MM.1S (cell line): ENCODE measurements around the gene GNG5.

Experiments used
- DNase-seq: peaks from one replicate; pipeline ENCODE4 v3.0.0-alpha.2; 2015
- H2AFZ ChIP-seq: fragments of 300-600 bp; sonication (generic); 2 replicates; pipeline ENCODE4 v1.6.0; 2016; ENCODE audit warnings: antibody characterized with exemption, low read length
- H3F3A ChIP-seq: fragments of 300-600 bp; sonication (generic); 2 replicates; pipeline ENCODE4 v1.6.1; 2016; ENCODE audit warnings: mild to moderate bottlenecking, antibody characterized with exemption, low read length, moderate library complexity, mixed read lengths; ENCODE audit not compliant: insufficient read depth
- H3K27ac ChIP-seq: fragments of 300-600 bp; sonication (generic); 2 replicates; pipeline ENCODE4 v1.5.1; 2016; ENCODE audit warnings: mild to moderate bottlenecking, low read length
- H3K27me3 ChIP-seq: fragments of 300-600 bp; sonication (generic); replicated peaks from 2 replicates; pipeline ENCODE4 v1.6.0; 2016; ENCODE audit warnings: low read length; ENCODE audit not compliant: insufficient read depth
- H3K36me3 ChIP-seq: fragments of 300-600 bp; sonication (generic); replicated peaks from 2 replicates; pipeline ENCODE4 v1.6.1; 2016; ENCODE audit warnings: mild to moderate bottlenecking, low read length, mixed read lengths; ENCODE audit not compliant: insufficient read depth
- H3K4me1 ChIP-seq: fragments of 300-600 bp; sonication (generic); 2 replicates; pipeline ENCODE4 v1.6.1; 2016; ENCODE audit warnings: low read length, mixed read lengths
- H3K4me2 ChIP-seq: fragments of 300-600 bp; sonication (generic); 2 replicates; pipeline ENCODE4 v1.6.0; 2016; ENCODE audit warnings: low read depth, low read length
- H3K4me3 ChIP-seq: fragments of 300-600 bp; sonication (generic); 2 replicates; pipeline ENCODE4 v1.5.1; 2016; ENCODE audit warnings: low read length, mixed read lengths
- H3K79me2 ChIP-seq: fragments of 300-600 bp; sonication (generic); 2 replicates; pipeline ENCODE4 v1.6.1; 2016; ENCODE audit warnings: mixed run types, low read length, mixed read lengths
- H3K9ac ChIP-seq: fragments of 300-600 bp; sonication (generic); 2 replicates; pipeline ENCODE4 v1.6.1; 2016; ENCODE audit warnings: low read length, mixed read lengths
- H3K9me2 ChIP-seq: fragments of 300-600 bp; sonication (generic); replicated peaks from 2 replicates; pipeline ENCODE4 v1.6.1; 2016; ENCODE audit warnings: mild to moderate bottlenecking, low read length, mixed read lengths; ENCODE audit not compliant: insufficient read depth
- H3K9me3 ChIP-seq: fragments of 300-600 bp; sonication (generic); replicated peaks from 2 replicates; pipeline ENCODE4 v1.6.1; 2016; ENCODE audit warnings: mild to moderate bottlenecking, low read length, mixed read lengths; ENCODE audit not compliant: insufficient read depth
- H4K20me1 ChIP-seq: fragments of 300-600 bp; sonication (generic); 2 replicates; pipeline ENCODE4 v1.6.1; 2016; ENCODE audit warnings: mild to moderate bottlenecking, low read length, moderate library complexity, mixed read lengths; ENCODE audit not compliant: insufficient read depth
- CTCF ChIP-seq: fragments of 300-600 bp; sonication (generic); IDR thresholded peaks from 2 replicates; pipeline ENCODE4 v1.5.1; 2016; ENCODE audit warnings: antibody characterized with exemption, low read length, mixed read lengths
- EZH2 ChIP-seq: fragments of 300-600 bp; sonication (generic); optimal IDR thresholded peaks from 2 replicates; pipeline ENCODE3; 2017; ENCODE audit warnings: low read depth, mild to moderate bottlenecking, antibody characterized with exemption, low read length, mixed read lengths
- EZH2phosphoT487 ChIP-seq: fragments of 300-600 bp; sonication (generic); IDR thresholded peaks from 2 replicates; pipeline ENCODE4 v1.6.1; 2018; ENCODE audit warnings: antibody characterized with exemption, low read length

GNG5 gene

GRCh38 chr1:84524590-84524989 is 18.2 kb upstream of the GNG5 start:
- no peak overlapping the region for H3K4me2 ChIP-seq
- H3K27ac ChIP-seq = no peak overlapping the region
- no peaks in the 10 kb centered on the region for H3F3A ChIP-seq
- no peak overlapping the region for H3K4me3 ChIP-seq
- H3K9me3 ChIP-seq = no peaks in the 10 kb centered on the region
- no peaks in the 10 kb centered on the region for H3K79me2 ChIP-seq
- H3K27me3 ChIP-seq = no peaks in the 10 kb centered on the region
- no peak overlapping the region for H3K9ac ChIP-seq
- TF ChIP-seq CTCF (no peak), EZH2phosphoT487 (no peak), EZH2 (no peak)
- no peaks in the 10 kb centered on the region for H3K36me3 ChIP-seq
- no peaks in the 10 kb centered on the region for H3K4me1 ChIP-seq
- DNase-seq = no peak
- no peaks in the 10 kb centered on the region for H3K9me2 ChIP-seq
- no peaks in the 10 kb centered on the region for H4K20me1 ChIP-seq
- H2AFZ ChIP-seq = no peak overlapping the region

- no peak overlapping the region for H2AFZ ChIP-seq
- H3K27ac ChIP-seq = no peak overlapping the region
- H3K27me3 ChIP-seq = no peaks in the 10 kb centered on the region
- DNase-seq = no peak
- no peaks in the 10 kb centered on the region for H3K4me1 ChIP-seq
- no peaks in the 10 kb centered on the region for H3K9me3 ChIP-seq
- H3K79me2 ChIP-seq = no peaks in the 10 kb centered on the region
- H4K20me1 ChIP-seq = no peaks in the 10 kb centered on the region
- H3K9me2 ChIP-seq = no peaks in the 10 kb centered on the region
- H3K9ac ChIP-seq = no peak overlapping the region
- no peak overlapping the region for H3K4me3 ChIP-seq
- peaks cover 10% of the 10 kb centered on the region; the same call in 1 of the 2 replicates for H3F3A ChIP-seq
- no peaks in the 10 kb centered on the region for H3K36me3 ChIP-seq
- TF ChIP-seq EZH2 = no peak
- TF ChIP-seq CTCF = no peak
- no peak for TF ChIP-seq EZH2phosphoT487
- no peak overlapping the region for H3K4me2 ChIP-seq
Observed at GRCh38 chr1:84510668-84511067, 4.3 kb upstream of the GNG5 start.

GRCh38 chr1:84510165-84510564 is 3.8 kb upstream of the GNG5 start:
- H3K27ac ChIP-seq = no peak overlapping the region
- no peaks in the 10 kb centered on the region for H3K36me3 ChIP-seq
- no peak overlapping the region for H3K9ac ChIP-seq
- H3K4me3 ChIP-seq = no peak overlapping the region
- H3K9me3 ChIP-seq = no peaks in the 10 kb centered on the region
- no peaks in the 10 kb centered on the region for H3K27me3 ChIP-seq
- no peak overlapping the region for H3K4me2 ChIP-seq
- TF ChIP-seq CTCF = no peak
- no peak for TF ChIP-seq EZH2
- no peak for TF ChIP-seq EZH2phosphoT487
- H3K79me2 ChIP-seq = peaks cover 4% of the 10 kb centered on the region
- no peak overlapping the region for H2AFZ ChIP-seq
- no peak for DNase-seq
- peaks cover 12% of the 10 kb centered on the region; the same call in 1 of the 2 replicates for H3F3A ChIP-seq
- no peaks in the 10 kb centered on the region for H3K4me1 ChIP-seq
- H4K20me1 ChIP-seq = no peaks in the 10 kb centered on the region
- H3K9me2 ChIP-seq = no peaks in the 10 kb centered on the region
